HepG2 (cell line): ENCODE results near the gene ZNF792. TPM values are rescaled to one million over a fixed set of nuclear protein-coding genes. Genes with fewer than 3 reads are reported as not detected.
A peak's percentile ranks its signal among the peaks of the same experiment; 100 is the strongest.

Experiments
- AHDC1 ChIP-seq: sonication (generic); formaldehyde crosslinking; IDR thresholded peaks from 2 replicates; pipeline ENCODE4 v1.5.1; 2020; ENCODE audit warnings: mild to moderate bottlenecking, missing genetic modification reagents, borderline replicate concordance
- HDAC1 ChIP-seq: sonication (generic); formaldehyde crosslinking; IDR thresholded peaks from 2 replicates; pipeline ENCODE4 v1.5.1; 2020; ENCODE audit warnings: mild to moderate bottlenecking, missing genetic modification reagents
- IRF2 ChIP-seq: IDR thresholded peaks from 2 replicates; pipeline ENCODE4 v1.6.1; 2018; ENCODE audit warnings: missing genetic modification reagents, missing compliant biosample characterization
- IRF9 ChIP-seq: sonication (generic); formaldehyde crosslinking; IDR thresholded peaks from 2 replicates; pipeline ENCODE4 v1.8.0; 2022; ENCODE audit warnings: missing genetic modification reagents, mild to moderate bottlenecking, borderline replicate concordance
- MLLT10 ChIP-seq: sonication (generic); formaldehyde crosslinking; IDR thresholded peaks from 2 replicates; pipeline ENCODE4 v1.4.0; 2020; ENCODE audit warnings: missing genetic modification reagents
- NFKBIZ ChIP-seq: IDR thresholded peaks from 2 replicates; pipeline ENCODE4 v1.6.1; 2018; ENCODE audit warnings: missing genetic modification reagents, missing compliant biosample characterization
- NKX3-1 ChIP-seq: sonication (generic); formaldehyde crosslinking; IDR thresholded peaks from 2 replicates; pipeline ENCODE4 v1.5.0; 2020; ENCODE audit warnings: missing genetic modification reagents
- PREB ChIP-seq: sonication (generic); formaldehyde crosslinking; IDR thresholded peaks from 2 replicates; pipeline ENCODE4 v1.4.0; 2020; ENCODE audit warnings: missing genetic modification reagents
- SIX4 ChIP-seq: sonication (generic); formaldehyde crosslinking; IDR thresholded peaks from 2 replicates; pipeline ENCODE4 v1.4.0; 2020; ENCODE audit warnings: missing genetic modification reagents
- SMARCC2 ChIP-seq: fragments of 450-650 bp; IDR thresholded peaks from 2 replicates; pipeline ENCODE4 v1.6.1; 2017; ENCODE audit warnings: antibody characterized with exemption, mild to moderate bottlenecking
- TCF7 ChIP-seq: sonication (generic); IDR thresholded peaks from 2 replicates; pipeline ENCODE4 v1.6.1; 2016; ENCODE audit warnings: antibody characterized with exemption, low read depth
- TP53 ChIP-seq: sonication (generic); formaldehyde crosslinking; conservative IDR thresholded peaks from 2 replicates; pipeline ENCODE4 v1.4.0; 2020; ENCODE audit warnings: missing genetic modification reagents
- TRIM24 ChIP-seq: sonication (generic); formaldehyde crosslinking; IDR thresholded peaks from 2 replicates; pipeline ENCODE4 v1.8.0; 2022; ENCODE audit warnings: mild to moderate bottlenecking, missing genetic modification reagents
- YEATS2 ChIP-seq: sonication (generic); formaldehyde crosslinking; IDR thresholded peaks from 2 replicates; pipeline ENCODE4 v1.4.0; 2020; ENCODE audit warnings: missing genetic modification reagents, borderline replicate concordance
- ZFX ChIP-seq: sonication (generic); formaldehyde crosslinking; IDR thresholded peaks from 2 replicates; pipeline ENCODE4 v1.4.0; 2020; ENCODE audit warnings: mild to moderate bottlenecking, low read depth, missing genetic modification reagents, moderate library complexity
- ZNF207 ChIP-seq: fragments of 450-650 bp; IDR thresholded peaks from 2 replicates; pipeline ENCODE4 v1.6.1; 2016; ENCODE audit warnings: antibody characterized with exemption, borderline replicate concordance
- ZNF263 ChIP-seq: sonication (generic); formaldehyde crosslinking; IDR thresholded peaks from 2 replicates; pipeline ENCODE4 v1.4.0; 2020; ENCODE audit warnings: missing genetic modification reagents
- ZNF317 ChIP-seq: sonication (generic); formaldehyde crosslinking; IDR thresholded peaks from 2 replicates; pipeline ENCODE4 v1.5.0; 2020; ENCODE audit warnings: mild to moderate bottlenecking, missing genetic modification reagents
- ZNF383 ChIP-seq: sonication (generic); formaldehyde crosslinking; IDR thresholded peaks from 2 replicates; pipeline ENCODE4 v1.4.0; 2020; ENCODE audit warnings: missing genetic modification reagents, mild to moderate bottlenecking, borderline replicate concordance
- ZNF503 ChIP-seq: sonication (generic); formaldehyde crosslinking; IDR thresholded peaks from 2 replicates; pipeline ENCODE4 v1.4.0; 2020; ENCODE audit warnings: missing genetic modification reagents
- ZNF83 ChIP-seq: sonication (generic); formaldehyde crosslinking; IDR thresholded peaks from 2 replicates; pipeline ENCODE4 v1.4.0; 2020; ENCODE audit warnings: missing genetic modification reagents, mild to moderate bottlenecking, borderline replicate concordance
- ZSCAN30 ChIP-seq: sonication (generic); formaldehyde crosslinking; IDR thresholded peaks from 2 replicates; pipeline ENCODE4 v1.5.0; 2020; ENCODE audit warnings: mild to moderate bottlenecking, missing genetic modification reagents
- polyA plus RNA-seq, 8 experiments: library from polyadenylated mRNA; depleted of rRNA in 3 of 8; stranded (reverse) in 7 of 8; unstranded in 1 of 8; fragments of >200 nt; fragmentation: Illumina TruSeq in 4 of 8; extraction: Trizol in 4 of 8; gene quantifications; 2 replicates each; pipeline versions ENCODE4 v1.2.1 to v1.2.3, GENCODE V29; 2011 to 2016; ENCODE audit warnings: low read depth in 4 of 8, missing spikeins in 1 of 8, mixed read lengths in 1 of 8; ENCODE audit not compliant: insufficient read depth in 1 of 8
- total RNA-seq, 5 experiments: library from RNA; depleted of rRNA; stranded (reverse); fragments of >200 nt; fragmentation: Illumina TruSeq; extraction: Trizol; gene quantifications; 2 replicates each; pipeline ENCODE4 v1.2.3, GENCODE V29; 2016; ENCODE audit warnings: low read depth in 1 of 5

Gene ZNF792
- total and polyA plus RNA-seq, 2 of the 13 experiments (the other 11 are each of a cell fraction or from before 2014, with no cell fraction given), result 5.5 to 11.5 TPM

- TF ChIP-seq ZSCAN30 (CRISPR knock-in tag) (no peak), SIX4 (peak; percentile 74; the same call in 1 of the 2 replicates), ZNF317 (CRISPR knock-in tag) (peak; percentile 46; the same call in 1 of the 2 replicates), ZNF383 (CRISPR knock-in tag) (no peak), TP53 (CRISPR knock-in tag) (no peak), ZNF207 (no peak), SMARCC2 (no peak), NKX3-1 (CRISPR knock-in tag) (peak; percentile 48; the same call in 1 of the 2 replicates), HDAC1 (CRISPR knock-in tag) (peak; percentile 94), PREB (CRISPR knock-in tag) (no peak), MLLT10 (CRISPR knock-in tag) (no peak), ZNF503 (CRISPR knock-in tag) (peak; percentile 99), AHDC1 (peak; percentile 90), ZFX (CRISPR knock-in tag) (peak; percentile 48; the same call in 1 of the 2 replicates), NFKBIZ (CRISPR knock-in tag) (peak; percentile 71; the same call in 1 of the 2 replicates), ZNF263 (0 out of 2 replicates have a peak, but pooled peaks have one; percentile 48), IRF2 (CRISPR knock-in tag) (peak; percentile 78; the same call in 1 of the 2 replicates), ZNF83 (CRISPR knock-in tag) (no peak), TCF7 (peak; percentile 98), IRF9 (CRISPR knock-in tag) (0 out of 2 replicates have a peak, but pooled peaks have one; percentile 65), TRIM24 (CRISPR knock-in tag) (no peak), YEATS2 (CRISPR knock-in tag) (no peak)
Measured at GRCh38 chr19:35006342-35006998, 42.4 kb upstream of the ZNF792 start (continued).
